H9 (cell line): ENCODE measurements around the gene FGF12. TPM values are rescaled to one million over a fixed set of nuclear protein-coding genes. Genes with fewer than 3 reads are reported as not detected.

Experiments used
- DNase-seq: peaks from one replicate; pipeline ENCODE4 v3.0.0-alpha.2; 2017
- H2AFZ ChIP-seq: one replicate; pipeline ENCODE4 v1.6.1; 2013; ENCODE audit warnings: mild to moderate bottlenecking, low read length, control low read depth, moderate library complexity
- H2AK5ac ChIP-seq: 2 replicates; pipeline ENCODE4 v1.6.1; 2013; ENCODE audit warnings: low read length, control low read depth, mixed read lengths; ENCODE audit not compliant: insufficient read length
- H2BK120ac ChIP-seq: one replicate; pipeline ENCODE4 v1.6.1; 2013; ENCODE audit warnings: low read depth, mild to moderate bottlenecking, low read length, control low read depth, inconsistent platforms; ENCODE audit not compliant: poor library complexity, severe bottlenecking
- H2BK12ac ChIP-seq: 2 replicates; pipeline ENCODE4 v1.6.1; 2013; ENCODE audit warnings: low read length, control low read depth, mixed read lengths, low read depth; ENCODE audit not compliant: insufficient read length
- H2BK15ac ChIP-seq: 2 replicates; pipeline ENCODE4 v1.6.1; 2013; ENCODE audit warnings: low read depth, low read length, control low read depth
- H2BK20ac ChIP-seq: one replicate; pipeline ENCODE4 v1.6.1; 2013; ENCODE audit warnings: low read depth, mild to moderate bottlenecking, low read length, control low read depth, inconsistent platforms; ENCODE audit not compliant: poor library complexity, severe bottlenecking
- H2BK5ac ChIP-seq: 2 replicates; pipeline ENCODE4 v1.6.1; 2013; ENCODE audit warnings: low read length, control low read depth, mixed read lengths; ENCODE audit not compliant: insufficient read length
- H3K14ac ChIP-seq: 2 replicates; pipeline ENCODE4 v1.6.1; 2013; ENCODE audit warnings: low read length, control low read depth; ENCODE audit not compliant: insufficient read depth
- H3K18ac ChIP-seq: 2 replicates; pipeline ENCODE4 v1.6.1; 2013; ENCODE audit warnings: low read depth, mild to moderate bottlenecking, mixed read lengths, low read length, control low read depth; ENCODE audit not compliant: insufficient read length
- H3K23ac ChIP-seq: 2 replicates; pipeline ENCODE4 v1.6.1; 2013; ENCODE audit warnings: low read length, control low read depth, mixed read lengths, low read depth; ENCODE audit not compliant: insufficient read length
- H3K23me2 ChIP-seq: 2 replicates; pipeline ENCODE4 v1.6.1; 2013; ENCODE audit warnings: low read depth, mild to moderate bottlenecking, mixed read lengths, low read length, control low read depth; ENCODE audit not compliant: insufficient read length, poor library complexity, severe bottlenecking
- H3K27ac ChIP-seq: 2 replicates; pipeline ENCODE4 v1.5.1; 2013; ENCODE audit warnings: low read length, control low read depth, mixed read lengths, low read depth; ENCODE audit not compliant: insufficient read length
- H3K27me3 ChIP-seq: 2 replicates; pipeline ENCODE4 v1.6.1; 2013; ENCODE audit warnings: low read length, control low read depth, inconsistent platforms; ENCODE audit not compliant: insufficient read depth
- H3K4ac ChIP-seq: 2 replicates; pipeline ENCODE4 v1.6.1; 2013; ENCODE audit warnings: low read depth, mild to moderate bottlenecking, control low read depth, inconsistent platforms, low read length, moderate library complexity
- H3K4me1 ChIP-seq: 2 replicates; pipeline ENCODE4 v1.6.1; 2013; ENCODE audit warnings: low read length, control low read depth, inconsistent platforms; ENCODE audit not compliant: insufficient read depth
- H3K4me2 ChIP-seq: 2 replicates; pipeline ENCODE4 v1.6.1; 2013; ENCODE audit warnings: low read length, control low read depth, mixed read lengths; ENCODE audit not compliant: insufficient read length, insufficient read depth
- H3K56ac ChIP-seq: 2 replicates; pipeline ENCODE4 v1.6.1; 2013; ENCODE audit warnings: low read depth, mild to moderate bottlenecking, mixed read lengths, low read length, control low read depth; ENCODE audit not compliant: insufficient read length
- H3K79me1 ChIP-seq: 2 replicates; pipeline ENCODE4 v1.6.1; 2013; ENCODE audit warnings: low read depth, mild to moderate bottlenecking, moderate library complexity, low read length, control low read depth, inconsistent platforms; ENCODE audit not compliant: insufficient read depth, poor library complexity, severe bottlenecking
- H3K79me2 ChIP-seq: 2 replicates; pipeline ENCODE4 v1.6.1; 2013; ENCODE audit warnings: low read length, control low read depth, inconsistent platforms; ENCODE audit not compliant: insufficient read depth
- H3K9ac ChIP-seq: 2 replicates; pipeline ENCODE4 v1.6.1; 2013; ENCODE audit warnings: low read length, control low read depth, mixed read lengths; ENCODE audit not compliant: insufficient read length; ENCODE audit errors: extremely low read depth
- H3K9me3 ChIP-seq: one replicate; pipeline ENCODE4 v1.6.1; 2013; ENCODE audit warnings: low read depth, low read length, inconsistent platforms; ENCODE audit not compliant: control insufficient read depth
- H3T11ph ChIP-seq: one replicate; pipeline ENCODE4 v1.6.1; 2013; ENCODE audit warnings: mild to moderate bottlenecking, low read length, control low read depth, inconsistent platforms
- H4K20me1 ChIP-seq: one replicate; pipeline ENCODE4 v1.6.1; 2013; ENCODE audit not compliant: control insufficient read depth, insufficient read length, insufficient read depth
- H4K5ac ChIP-seq: 2 replicates; pipeline ENCODE4 v1.6.1; 2013; ENCODE audit warnings: low read depth, mild to moderate bottlenecking, mixed read lengths, low read length, control low read depth; ENCODE audit not compliant: insufficient read length
- H4K8ac ChIP-seq: replicated peaks from 2 replicates; pipeline ENCODE4 v1.6.1; 2013; ENCODE audit warnings: low read length, control low read depth, mixed read lengths, low read depth; ENCODE audit not compliant: insufficient read length
- H4K91ac ChIP-seq: 2 replicates; pipeline ENCODE4 v1.6.1; 2013; ENCODE audit warnings: low read depth, mild to moderate bottlenecking, moderate library complexity, mixed read lengths, low read length, control low read depth; ENCODE audit not compliant: insufficient read length
- H3K27ac Mint-ChIP-seq, 3 experiments: 2 replicates in 2 of 3; 3 replicates in 1 of 3; pipeline ENCODE4 v1.8.0; 2020 to 2021; ENCODE audit warnings: mixed read lengths in 3 of 3, mild to moderate bottlenecking in 1 of 3, moderate library complexity in 1 of 3
- H3K27me3 Mint-ChIP-seq: 2 replicates; pipeline ENCODE4 v1.8.0; 2021; ENCODE audit warnings: low read depth, mild to moderate bottlenecking, moderate library complexity, mixed read lengths
- H3K36me3 Mint-ChIP-seq, 3 experiments: 2 replicates in 2 of 3; 3 replicates in 1 of 3; pipeline ENCODE4 v1.8.0; 2020 to 2021; ENCODE audit warnings: low read depth in 3 of 3, mixed read lengths in 3 of 3; ENCODE audit not compliant: insufficient read depth in 1 of 3
- H3K4me1 Mint-ChIP-seq, 2 experiments: 2 replicates each; pipeline ENCODE4 v1.8.0; 2020; ENCODE audit warnings: mixed read lengths in 2 of 2
- H3K4me3 Mint-ChIP-seq, 2 experiments: 2 replicates in 1 of 2; 3 replicates in 1 of 2; pipeline ENCODE4 v1.8.0; 2020 to 2021; ENCODE audit warnings: mild to moderate bottlenecking in 2 of 2, mixed read lengths in 2 of 2, moderate library complexity in 1 of 2
- H3K9me3 Mint-ChIP-seq, 2 experiments: 2 replicates in 1 of 2; 3 replicates in 1 of 2; pipeline ENCODE4 v1.8.0; 2020; ENCODE audit warnings: mild to moderate bottlenecking in 2 of 2, mixed read lengths in 2 of 2, moderate library complexity in 1 of 2
- CTCF ChIP-seq: fragments of 200-600 bp; sonication (generic); conservative IDR thresholded peaks from 3 replicates; pipeline ENCODE4 v1.8.0; 2021; ENCODE audit warnings: antibody characterized with exemption, mild to moderate bottlenecking
- WGBS: extraction: QIAGEN DNeasy Blood & Tissue Kit; methylation state at CpG from one replicate; pipeline ENCODE4 v1.1.7; 2013; ENCODE audit warnings: missing lambda C conversion rate, low lambda C conversion rate, mixed read lengths; ENCODE audit not compliant: insufficient read length; ENCODE audit errors: extremely low coverage; 5-methylcytosine and 5-hydroxymethylcytosine counted together
- total RNA-seq: library from RNA; stranded (reverse); gene quantifications from 2 replicates; pipeline ENCODE4 v1.2.1, GENCODE V29; 2021

FGF12 gene
- total RNA-seq, 1 experiment from 2014 or later: 5.6 TPM

GRCh38 chr3:192392986-192393385, 334.4 kb downstream of the FGF12 start:
- Histone ChIP-seq H2AK5ac (no peak overlapping the region), H3T11ph (no peak overlapping the region), H3K18ac (no peak overlapping the region), H3K27ac (no peak overlapping the region), H2BK20ac (no peak overlapping the region), H3K79me2 (no peaks in the 10 kb centered on the region), H3K4ac (no peak overlapping the region), H2BK12ac (no peak overlapping the region), H3K4me2 (no peak overlapping the region), H4K8ac (no peak overlapping the region), H3K9me3 (no peaks in the 10 kb centered on the region), H3K27me3 (no peaks in the 10 kb centered on the region), H2AFZ (no peak overlapping the region), H4K5ac (no peak overlapping the region), H3K79me1 (no peaks in the 10 kb centered on the region), H3K23me2 (no peaks in the 10 kb centered on the region), H3K23ac (no peak overlapping the region), H4K91ac (no peak overlapping the region), H3K9ac (no peak overlapping the region), H3K56ac (no peak overlapping the region), H3K4me1 (no peaks in the 10 kb centered on the region), H3K14ac (no peak overlapping the region), H4K20me1 (no peaks in the 10 kb centered on the region), H2BK5ac (no peak overlapping the region), H2BK15ac (no peak overlapping the region), H2BK120ac (no peak overlapping the region)
- Mint-ChIP-seq H3K9me3 (no peaks in the 10 kb centered on the region), H3K4me3 (no peak overlapping the region), H3K27ac (no peak overlapping the region), H3K27me3 (no peaks in the 10 kb centered on the region), H3K36me3 (no peaks in the 10 kb centered on the region), H3K4me1 (peaks cover 12 to 15% of the 10 kb centered on the region in 2 experiments)
- TF ChIP-seq CTCF: no peak
- no CpG with 5 or more reads among the region's 4 CpGs for WGBS
- DNase-seq: no peak
